ENCODE results near the gene RAB22A.

DNA sequence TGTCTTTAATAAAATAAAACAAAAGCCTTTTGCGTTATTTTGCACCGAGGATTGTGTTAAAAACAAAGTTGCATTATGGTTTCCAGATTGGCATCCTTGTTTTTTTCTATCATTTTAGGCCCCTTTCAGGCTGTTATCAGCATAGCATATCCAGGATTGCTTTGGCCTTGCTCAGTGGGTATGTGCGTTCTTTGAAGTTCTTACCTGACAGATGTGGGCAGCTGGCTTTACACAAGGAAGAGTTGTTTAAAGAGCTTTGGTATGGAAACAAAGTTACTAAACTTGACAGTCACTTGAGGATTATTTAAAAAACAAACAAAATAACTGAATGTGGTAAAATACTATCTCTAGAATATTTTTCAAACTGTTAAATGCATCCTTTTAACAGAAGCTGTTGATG is 86.1 kb downstream of the RAB22A start:
- TF ChIP-seq, protein P1, sequence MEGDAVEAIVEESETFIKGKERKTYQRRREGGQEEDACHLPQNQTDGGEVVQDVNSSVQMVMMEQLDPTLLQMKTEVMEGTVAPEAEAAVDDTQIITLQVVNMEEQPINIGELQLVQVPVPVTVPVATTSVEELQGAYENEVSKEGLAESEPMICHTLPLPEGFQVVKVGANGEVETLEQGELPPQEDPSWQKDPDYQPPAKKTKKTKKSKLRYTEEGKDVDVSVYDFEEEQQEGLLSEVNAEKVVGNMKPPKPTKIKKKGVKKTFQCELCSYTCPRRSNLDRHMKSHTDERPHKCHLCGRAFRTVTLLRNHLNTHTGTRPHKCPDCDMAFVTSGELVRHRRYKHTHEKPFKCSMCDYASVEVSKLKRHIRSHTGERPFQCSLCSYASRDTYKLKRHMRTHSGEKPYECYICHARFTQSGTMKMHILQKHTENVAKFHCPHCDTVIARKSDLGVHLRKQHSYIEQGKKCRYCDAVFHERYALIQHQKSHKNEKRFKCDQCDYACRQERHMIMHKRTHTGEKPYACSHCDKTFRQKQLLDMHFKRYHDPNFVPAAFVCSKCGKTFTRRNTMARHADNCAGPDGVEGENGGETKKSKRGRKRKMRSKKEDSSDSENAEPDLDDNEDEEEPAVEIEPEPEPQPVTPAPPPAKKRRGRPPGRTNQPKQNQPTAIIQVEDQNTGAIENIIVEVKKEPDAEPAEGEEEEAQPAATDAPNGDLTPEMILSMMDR (IDR thresholded peaks at IDR 0.05): no peak
- TF ChIP-seq POLR2A (IDR thresholded peaks at IDR 0.05): no peak
- TF ChIP-seq EP300 (IDR thresholded peaks at IDR 0.05): no peak
- no peak for TF ChIP-seq POLR2AphosphoS5 (IDR thresholded peaks at IDR 0.05)
